Skeletal muscle satellite cell (primary cell): ENCODE data around the gene FGGY.
A peak's percentile ranks its signal among the peaks of the same experiment; 100 is the strongest.
"Not testable (repeated sequence)": the region's sequence is repeated elsewhere in the genome, so short reads cannot be mapped to it uniquely, and the experiment has no call there.

Experiments
- H3K27me3 ChIP-seq: 2 replicates; pipeline ENCODE4 v1.7.0; 2013; ENCODE audit warnings: low read length; ENCODE audit not compliant: control insufficient read depth, insufficient read depth
- H3K36me3 ChIP-seq: 2 replicates; pipeline ENCODE4 v1.7.0; 2013; ENCODE audit warnings: mild to moderate bottlenecking, control low read depth, low read length; ENCODE audit not compliant: insufficient read depth
- H3K4me1 ChIP-seq: 2 replicates; pipeline ENCODE4 v1.7.0; 2013; ENCODE audit warnings: low read length; ENCODE audit not compliant: control insufficient read depth, insufficient read depth
- H3K4me2 ChIP-seq: 2 replicates; pipeline ENCODE4 v1.7.0; 2013; ENCODE audit warnings: mild to moderate bottlenecking, low read length
- H3K4me3 ChIP-seq: 2 replicates; pipeline ENCODE4 v1.7.0; 2013; ENCODE audit warnings: low read length
- H3K9ac ChIP-seq: 2 replicates; pipeline ENCODE4 v1.7.0; 2013; ENCODE audit warnings: mild to moderate bottlenecking, low read depth, low read length, moderate library complexity
- H3K9me3 ChIP-seq: replicated peaks from 2 replicates; pipeline ENCODE4 v1.7.0; 2013; ENCODE audit warnings: mild to moderate bottlenecking, control low read depth, low read length

The FGGY gene

DNA sequence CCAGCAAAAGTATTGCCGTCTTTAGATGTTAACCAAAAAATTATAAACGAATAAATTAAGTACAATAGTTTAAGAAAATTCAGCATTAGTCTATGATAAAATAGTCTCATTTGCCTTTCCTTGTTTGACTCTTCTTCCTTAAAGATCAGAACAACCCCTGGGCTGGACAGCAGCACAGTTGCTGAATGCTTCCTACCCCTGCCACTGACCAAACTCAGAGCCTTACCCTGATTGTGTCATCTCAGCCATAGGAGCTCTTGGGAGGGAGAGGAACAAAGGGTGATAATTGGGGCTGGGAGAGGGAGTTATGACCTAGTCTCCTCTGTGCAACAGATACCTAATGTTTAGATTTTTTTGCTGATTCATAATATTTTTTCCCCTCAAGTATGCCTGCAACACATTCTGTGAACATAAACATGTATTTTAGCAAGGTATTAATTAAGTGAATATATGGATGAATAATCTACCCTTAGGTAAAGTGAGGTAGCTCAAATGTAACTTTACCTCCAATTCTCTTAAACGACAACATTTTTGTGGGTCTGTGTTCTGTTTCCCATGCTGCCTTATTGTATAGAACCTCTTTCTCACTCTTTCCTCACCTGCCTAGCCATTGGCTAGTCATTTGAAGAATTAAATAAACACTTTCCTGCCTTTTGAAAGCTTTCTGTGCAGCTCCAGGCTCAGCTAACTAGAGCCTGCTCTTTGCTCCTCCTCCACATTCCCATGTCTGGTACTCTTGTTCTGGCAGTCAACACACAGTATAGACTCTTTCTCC is 46.1 kb downstream of the FGGY start:
- no peaks in the 10 kb centered on the region for H3K36me3 ChIP-seq
- no peak overlapping the region for H3K4me2 ChIP-seq

DNA sequence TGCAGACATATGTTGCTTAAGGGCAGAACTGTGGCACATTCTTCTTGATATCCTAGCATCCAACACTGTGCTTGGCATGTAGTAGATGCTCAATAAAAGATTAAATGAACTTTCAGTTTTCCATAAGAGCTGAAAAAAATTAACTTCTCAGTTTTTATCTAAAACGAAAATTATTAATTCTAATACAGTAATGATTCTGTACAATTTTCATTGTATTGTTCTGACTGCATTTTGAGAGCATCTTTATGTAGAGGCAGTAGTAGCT is 46.6 kb downstream of the FGGY start:
- Histone ChIP-seq H3K4me2 (no peak overlapping the region), H3K4me3 (no peak overlapping the region), H3K4me1 (no peaks in the 10 kb centered on the region), H3K27me3 (no peaks in the 10 kb centered on the region), H3K36me3 (no peaks in the 10 kb centered on the region), H3K9me3 (no peaks in the 10 kb centered on the region), H3K9ac (no peak overlapping the region)

More for the DNA sequence above, 46.1 kb downstream of the FGGY start:
- H3K4me3 ChIP-seq = no peak overlapping the region
- no peaks in the 10 kb centered on the region for H3K27me3 ChIP-seq
- H3K4me1 ChIP-seq = no peaks in the 10 kb centered on the region
- H3K9ac ChIP-seq = no peak overlapping the region
- no peaks in the 10 kb centered on the region for H3K9me3 ChIP-seq

DNA sequence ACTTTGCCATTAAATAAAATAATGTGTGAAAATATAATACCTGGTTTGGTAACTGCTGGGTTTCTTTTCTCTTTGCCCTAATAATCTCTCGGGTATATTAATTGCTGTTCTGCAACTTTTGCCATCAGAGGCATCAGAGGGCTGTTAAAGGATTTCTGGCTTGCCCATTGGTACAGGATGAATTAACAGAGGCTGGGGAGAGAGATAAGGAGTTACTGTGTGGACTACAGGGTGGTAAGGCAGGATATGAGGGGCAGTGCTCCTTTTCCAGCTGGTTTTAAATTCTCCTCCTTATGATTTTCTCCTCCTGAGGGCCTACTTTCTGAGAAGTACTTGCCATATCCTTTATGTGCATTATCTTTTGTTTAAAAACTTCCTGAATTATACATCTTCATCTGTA is 48.3 kb downstream of the FGGY start:
- H3K9me3 ChIP-seq = no peaks in the 10 kb centered on the region
- H3K27me3 ChIP-seq = no peaks in the 10 kb centered on the region
- H3K9ac ChIP-seq = no peak overlapping the region
- H3K4me3 ChIP-seq = no peak overlapping the region
- no peaks in the 10 kb centered on the region for H3K4me1 ChIP-seq
- no peaks in the 10 kb centered on the region for H3K36me3 ChIP-seq
- H3K4me2 ChIP-seq = no peak overlapping the region

DNA sequence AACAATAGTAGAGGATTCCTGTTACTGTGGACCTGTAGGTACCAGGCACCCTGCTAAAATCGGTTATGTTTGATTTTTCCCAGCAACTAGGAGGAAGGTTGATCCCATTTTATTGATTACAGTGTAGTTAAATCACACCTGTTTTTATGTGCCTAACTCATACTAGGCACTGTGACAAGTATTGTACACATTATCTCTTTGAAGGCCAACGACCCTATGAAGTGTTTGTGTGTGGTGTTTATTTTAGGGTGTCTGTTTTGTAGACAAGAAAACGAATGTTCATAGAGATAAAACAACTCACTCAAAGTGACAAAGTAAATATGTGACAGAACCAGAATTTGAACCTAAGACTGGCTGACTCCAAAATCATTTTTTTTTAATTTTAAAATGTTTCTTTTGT is 49.5 kb downstream of the FGGY start:
- Histone ChIP-seq H3K36me3 (no peaks in the 10 kb centered on the region), H3K9me3 (no peaks in the 10 kb centered on the region), H3K9ac (no peak overlapping the region), H3K27me3 (no peaks in the 10 kb centered on the region), H3K4me2 (no peak overlapping the region), H3K4me3 (no peak overlapping the region), H3K4me1 (no peaks in the 10 kb centered on the region)

DNA sequence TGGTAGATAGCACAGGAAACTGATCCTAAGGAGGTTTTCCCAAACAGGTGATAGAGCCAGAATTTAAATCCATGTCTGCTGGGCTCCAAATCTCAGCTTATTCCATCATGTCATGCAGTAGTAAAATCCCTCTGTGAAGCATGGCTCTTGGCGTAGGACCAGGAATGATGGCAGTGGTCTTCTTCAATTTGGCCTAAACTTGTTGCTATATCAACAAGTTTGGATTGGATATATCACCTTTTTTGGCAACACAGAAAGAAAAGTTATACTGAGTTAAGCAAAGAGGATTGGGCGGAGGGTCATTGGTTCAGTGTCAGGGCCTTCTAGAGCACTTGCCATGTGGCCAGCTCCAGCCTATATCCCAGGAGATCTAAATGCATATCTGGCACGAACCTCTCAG is 52.2 kb downstream of the FGGY start:
- no peaks in the 10 kb centered on the region for H3K4me1 ChIP-seq
- no peak overlapping the region for H3K4me3 ChIP-seq
- no peaks in the 10 kb centered on the region for H3K9me3 ChIP-seq
- no peak overlapping the region for H3K4me2 ChIP-seq
- H3K9ac ChIP-seq = no peak overlapping the region
- no peaks in the 10 kb centered on the region for H3K27me3 ChIP-seq
- no peaks in the 10 kb centered on the region for H3K36me3 ChIP-seq

DNA sequence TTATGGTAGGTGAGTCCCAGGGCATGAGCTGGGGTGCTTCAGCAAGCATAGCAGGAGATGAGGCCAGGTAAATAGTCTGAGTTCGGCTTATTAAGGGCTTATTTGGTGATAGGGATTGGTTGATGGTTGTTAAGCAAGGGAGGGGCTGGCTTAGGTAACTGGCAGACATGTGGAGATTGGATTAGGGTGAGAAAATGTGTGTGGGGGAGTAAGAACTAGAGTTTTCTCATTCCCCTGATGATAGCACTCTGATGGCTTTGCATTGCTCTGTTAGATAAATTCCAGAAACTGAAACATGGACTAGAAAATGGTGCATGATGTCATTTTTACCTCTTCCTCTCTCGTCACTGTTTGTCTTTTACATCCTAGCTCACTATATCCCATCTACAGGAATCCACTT is 53.6 kb downstream of the FGGY start:
- H3K27me3 ChIP-seq = no peaks in the 10 kb centered on the region
- H3K9ac ChIP-seq = no peak overlapping the region
- H3K4me3 ChIP-seq = no peak overlapping the region
- H3K36me3 ChIP-seq = no peaks in the 10 kb centered on the region
- H3K4me2 ChIP-seq = no peak overlapping the region
- no peaks in the 10 kb centered on the region for H3K9me3 ChIP-seq
- H3K4me1 ChIP-seq = peaks cover 13% of the 10 kb centered on the region

DNA sequence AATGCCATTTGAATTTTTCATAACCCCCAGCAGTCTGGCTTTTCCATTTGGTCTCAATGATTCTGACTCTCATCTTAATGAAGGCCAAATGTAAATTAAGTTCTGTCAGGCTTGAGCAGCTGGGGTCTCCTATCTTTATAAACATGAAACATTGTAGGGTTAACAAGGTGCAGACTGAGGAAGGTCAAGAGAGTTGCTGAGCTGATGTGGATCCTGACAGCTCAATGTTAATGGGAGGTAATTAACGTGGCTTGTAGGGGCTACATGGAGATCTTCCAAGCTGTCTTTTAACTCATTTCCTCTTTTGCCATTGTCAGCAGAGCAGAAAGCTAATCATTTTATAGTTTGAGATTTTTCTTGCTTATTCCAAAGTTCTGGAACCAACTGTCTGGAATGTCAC is 55.2 kb downstream of the FGGY start:
- H3K9me3 ChIP-seq = no peaks in the 10 kb centered on the region
- no peak overlapping the region for H3K9ac ChIP-seq
- H3K4me1 ChIP-seq = peaks cover 15% of the 10 kb centered on the region
- no peak overlapping the region for H3K4me2 ChIP-seq
- no peaks in the 10 kb centered on the region for H3K36me3 ChIP-seq
- H3K4me3 ChIP-seq = no peak overlapping the region
- H3K27me3 ChIP-seq = no peaks in the 10 kb centered on the region

DNA sequence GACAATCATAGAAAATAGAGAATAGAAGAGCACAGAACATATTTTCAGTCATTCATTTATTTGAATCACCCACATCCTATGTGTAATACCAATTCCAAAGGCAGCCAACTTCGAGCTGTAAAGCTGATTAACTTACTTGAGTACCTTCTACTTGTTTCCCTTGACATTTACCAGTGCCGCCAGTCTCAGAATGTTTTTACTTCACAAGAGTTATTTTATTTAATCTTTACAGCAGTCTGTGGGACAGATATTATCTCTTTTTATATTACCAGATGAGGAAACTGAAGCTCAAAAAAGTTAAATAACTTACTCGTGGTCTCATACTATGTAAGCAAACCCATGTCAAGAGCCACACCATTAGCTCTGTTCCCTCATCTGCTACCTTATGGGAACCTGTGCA is 56.6 kb downstream of the FGGY start:
- Histone ChIP-seq H3K9me3 (no peaks in the 10 kb centered on the region), H3K4me3 (no peak overlapping the region), H3K4me2 (no peak overlapping the region), H3K9ac (no peak overlapping the region), H3K4me1 (peaks cover 15% of the 10 kb centered on the region), H3K36me3 (no peaks in the 10 kb centered on the region), H3K27me3 (no peaks in the 10 kb centered on the region)

DNA sequence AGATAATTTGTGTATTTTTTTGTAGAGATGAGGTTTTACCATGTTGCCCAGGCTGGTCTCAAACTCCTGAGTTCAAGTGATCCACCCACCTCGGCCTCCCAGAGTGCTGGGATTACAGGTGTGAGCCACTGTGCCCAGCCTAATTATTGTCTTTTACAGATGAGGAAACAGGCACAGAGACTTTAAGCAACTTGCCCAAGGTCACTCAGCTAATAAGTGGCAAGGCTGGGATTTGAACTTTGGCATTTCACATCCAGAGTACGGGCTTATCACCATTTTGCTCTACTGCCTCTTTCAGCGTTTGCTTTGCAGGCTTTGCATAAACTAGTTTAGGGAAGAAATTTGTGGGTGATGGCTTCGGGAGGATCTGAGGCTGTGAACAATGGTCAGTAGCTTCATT is 57.3 kb downstream of the FGGY start:
- not testable (repeated sequence) for H3K27me3 ChIP-seq, H3K36me3 ChIP-seq, H3K9me3 ChIP-seq, H3K9ac ChIP-seq, H3K4me3 ChIP-seq
- peak overlapping the region; percentile 38 for H3K4me2 ChIP-seq
- peaks cover 15% of the 10 kb centered on the region for H3K4me1 ChIP-seq

DNA sequence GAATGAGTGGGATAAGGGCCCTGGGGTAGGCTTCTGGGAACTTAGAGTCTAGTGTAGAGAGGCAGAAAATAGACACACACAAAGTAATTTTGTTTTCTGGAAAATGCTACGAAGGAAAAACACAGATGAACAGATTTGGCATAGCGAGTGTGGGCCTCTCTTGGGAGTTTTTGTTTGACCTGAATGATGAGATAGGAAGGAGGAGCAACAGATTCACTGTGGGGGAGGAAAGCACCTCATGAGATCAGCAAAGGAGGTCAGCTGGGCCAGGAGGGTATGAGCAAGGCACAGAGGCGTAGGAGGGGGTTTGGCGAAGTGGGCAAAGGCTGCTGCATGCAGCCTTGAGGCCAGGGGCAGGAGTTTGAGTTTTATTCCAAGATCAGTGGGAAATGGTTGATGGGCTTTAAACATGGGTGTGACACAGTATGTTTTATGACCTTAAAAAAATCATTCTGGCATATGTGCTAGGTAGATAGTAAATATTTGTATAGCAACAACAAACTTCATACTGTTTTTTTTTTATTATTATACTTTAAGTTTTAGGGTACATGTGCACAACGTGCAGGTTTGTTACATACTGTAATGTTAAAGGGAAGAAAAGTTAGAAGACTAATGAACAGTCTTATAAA is 57.9 kb downstream of the FGGY start:
- Histone ChIP-seq H3K9me3 (no peaks in the 10 kb centered on the region), H3K4me2 (peak overlapping the region; percentile 38), H3K36me3 (no peaks in the 10 kb centered on the region), H3K4me3 (no peak overlapping the region), H3K9ac (no peak overlapping the region), H3K27me3 (no peaks in the 10 kb centered on the region), H3K4me1 (peaks cover 21% of the 10 kb centered on the region)

DNA sequence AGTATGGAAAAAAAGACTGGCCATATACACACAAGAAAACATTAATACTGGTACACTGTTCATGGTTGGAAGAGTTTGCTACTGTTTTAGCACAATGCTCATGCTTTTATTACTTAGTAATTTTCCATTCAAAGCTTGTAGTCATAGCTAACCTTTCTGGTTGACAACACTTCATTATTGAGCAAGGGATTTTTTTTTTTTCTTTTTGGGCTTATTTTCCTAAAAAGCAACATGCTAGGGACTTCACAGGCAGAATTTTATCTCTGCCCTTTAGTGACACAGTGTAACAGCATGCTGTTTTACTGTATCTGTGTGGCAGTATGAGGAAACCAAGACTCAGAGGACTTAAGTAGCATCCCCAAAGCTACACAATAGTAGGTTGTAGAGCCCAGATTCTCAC is 58.5 kb downstream of the FGGY start:
- H3K27me3 ChIP-seq = no peaks in the 10 kb centered on the region
- peaks cover 26% of the 10 kb centered on the region for H3K4me1 ChIP-seq
- no peaks in the 10 kb centered on the region for H3K9me3 ChIP-seq
- no peak overlapping the region for H3K4me2 ChIP-seq
- H3K9ac ChIP-seq = no peak overlapping the region
- no peak overlapping the region for H3K4me3 ChIP-seq
- H3K36me3 ChIP-seq = no peaks in the 10 kb centered on the region

DNA sequence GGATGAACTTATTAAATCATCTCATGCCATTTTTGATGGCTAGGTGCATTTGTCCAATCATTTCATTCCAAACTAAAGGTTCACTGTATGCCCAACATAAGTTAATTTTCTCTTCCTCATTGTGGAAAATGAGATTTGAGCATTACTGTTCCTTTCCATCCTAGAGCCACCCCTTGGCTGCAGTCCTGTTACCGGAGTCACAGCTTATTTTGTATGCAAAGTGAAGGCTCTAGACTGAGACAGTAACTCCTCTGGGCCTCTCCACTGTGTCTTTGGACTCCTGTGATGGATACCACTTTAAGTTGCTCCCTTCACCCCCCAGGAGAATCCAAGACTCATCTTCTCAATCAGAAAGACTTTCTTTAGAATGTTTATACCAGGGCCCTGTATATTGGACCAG is 59.7 kb downstream of the FGGY start:
- H3K4me2 ChIP-seq = no peak overlapping the region
- H3K9ac ChIP-seq = no peak overlapping the region
- H3K27me3 ChIP-seq = no peaks in the 10 kb centered on the region
- no peak overlapping the region for H3K4me3 ChIP-seq
- peaks cover 39% of the 10 kb centered on the region for H3K4me1 ChIP-seq
- H3K36me3 ChIP-seq = no peaks in the 10 kb centered on the region
- H3K9me3 ChIP-seq = no peaks in the 10 kb centered on the region
